Measurements from ENCODE around the gene C17orf58. TPM values are rescaled to one million over a fixed set of nuclear protein-coding genes. Genes with fewer than 3 reads are reported as not detected.

C17orf58 gene
- polyA plus RNA-seq, 3 donors: 2.9 to 6.7 (median 4.0) TPM

- peaks cover 0 to 5% (median 4%) of the 10 kb centered on the region in 3 donors for H3K27me3 Mint-ChIP-seq (ENCODE audit: low read depth in 3 of 3)
- no peak overlapping the region for H3K4me3 Mint-ChIP-seq
- H3K9me3 ChIP-seq (replicated peaks in 1 of 2; ENCODE audit: control insufficient read depth in 1 of 2, insufficient read depth in 1 of 2, low read length in 2 of 2): no peaks in the 10 kb centered on the region
- H3K4me1 Mint-ChIP-seq: peaks cover 14% of the 10 kb centered on the region
- no peak overlapping the region for H2AFZ ChIP-seq (ENCODE audit: insufficient read depth, low read depth, low read length, poor library complexity, severe bottlenecking)
- H3K36me3 Mint-ChIP-seq: no peaks in the 10 kb centered on the region
- no peak overlapping the region for H3K4me3 ChIP-seq (replicated peaks in 1 of 3; ENCODE audit: low read depth in 2 of 3, low read length in 3 of 3)
- H3K27ac ChIP-seq (ENCODE audit: low read depth in 1 of 2, low read length in 2 of 2): no peak overlapping the region
- H3K4me1 ChIP-seq (ENCODE audit: control insufficient read depth in 1 of 2, insufficient read depth in 2 of 2, low read length in 2 of 2): peaks cover 10 to 11% of the 10 kb centered on the region in 2 donors
- no peaks in the 10 kb centered on the region for H3K36me3 ChIP-seq (replicated peaks in 1 of 2; ENCODE audit: control insufficient read depth in 1 of 2, insufficient read depth in 2 of 2, low read length in 2 of 2)
- H4K20me1 ChIP-seq (ENCODE audit: insufficient read depth, low read length): no peaks in the 10 kb centered on the region
- no peak for DNase-seq
- H3K27ac Mint-ChIP-seq: no peak overlapping the region
- no peaks in the 10 kb centered on the region for H3K27me3 ChIP-seq (ENCODE audit: control insufficient read depth in 2 of 2, insufficient read depth in 2 of 2, low read length in 2 of 2)
- H3K79me2 ChIP-seq (ENCODE audit: insufficient read depth, low read length): no peaks in the 10 kb centered on the region
- H3K4me2 ChIP-seq (replicated peaks; ENCODE audit: extremely low read depth, low read length, poor library complexity, severe bottlenecking): no peak overlapping the region
- no CpG with 5 or more reads among the region's 2 CpGs for WGBS (ENCODE audit: insufficient coverage)
- H3K9me3 Mint-ChIP-seq: peaks cover 0 to 3% (median 0%) of the 10 kb centered on the region in 7 donors
- H3K9ac ChIP-seq (ENCODE audit: insufficient read depth, low read length, poor library complexity, severe bottlenecking): no peak overlapping the region
- TF ChIP-seq CTCF (IDR thresholded peaks at IDR 0.05): no peak
- intact Hi-C loops (cut with micrococcal nuclease): no loop called here
Measured at GRCh38 chr17:68016838-68017237, 20.6 kb upstream of the C17orf58 start.

GRCh38 chr17:68015081-68015723, 18.9 kb upstream of the C17orf58 start:
- no peaks in the 10 kb centered on the region for H3K36me3 ChIP-seq (replicated peaks in 1 of 2; ENCODE audit: control insufficient read depth in 1 of 2, insufficient read depth in 2 of 2, low read length in 2 of 2)
- H3K4me3 ChIP-seq (replicated peaks in 1 of 3; ENCODE audit: low read depth in 2 of 3, low read length in 3 of 3): no peak overlapping the region
- intact Hi-C loops (cut with micrococcal nuclease): no loop called here
- no peak overlapping the region for H3K9ac ChIP-seq (ENCODE audit: insufficient read depth, low read length, poor library complexity, severe bottlenecking)
- H3K27ac ChIP-seq (ENCODE audit: low read depth in 1 of 2, low read length in 2 of 2): no peak overlapping the region
- H3K36me3 Mint-ChIP-seq: no peaks in the 10 kb centered on the region
- WGBS (ENCODE audit: insufficient coverage): 96% methylated on average over 10 of the region's 11 CpGs
- no peak overlapping the region for H3K4me3 Mint-ChIP-seq
- peaks cover 0 to 7% (median 6%) of the 10 kb centered on the region in 3 donors for H3K27me3 Mint-ChIP-seq (ENCODE audit: low read depth in 3 of 3)
- H3K4me1 Mint-ChIP-seq: peaks cover 13% of the 10 kb centered on the region
- no peaks in the 10 kb centered on the region for H3K27me3 ChIP-seq (ENCODE audit: control insufficient read depth in 2 of 2, insufficient read depth in 2 of 2, low read length in 2 of 2)
- H3K4me2 ChIP-seq (replicated peaks; ENCODE audit: extremely low read depth, low read length, poor library complexity, severe bottlenecking): no peak overlapping the region
- peaks cover 5 to 9% of the 10 kb centered on the region in 2 donors for H3K4me1 ChIP-seq (ENCODE audit: control insufficient read depth in 1 of 2, insufficient read depth in 2 of 2, low read length in 2 of 2)
- no peak overlapping the region for H2AFZ ChIP-seq (ENCODE audit: insufficient read depth, low read depth, low read length, poor library complexity, severe bottlenecking)
- H3K79me2 ChIP-seq (ENCODE audit: insufficient read depth, low read length): no peaks in the 10 kb centered on the region
- TF ChIP-seq CTCF (IDR thresholded peaks at IDR 0.05): no peak
- no peak for DNase-seq
- H3K27ac Mint-ChIP-seq: no peak overlapping the region
- H3K9me3 Mint-ChIP-seq: peaks cover 0 to 3% (median 0%) of the 10 kb centered on the region in 7 donors
- no peaks in the 10 kb centered on the region for H3K9me3 ChIP-seq (replicated peaks in 1 of 2; ENCODE audit: control insufficient read depth in 1 of 2, insufficient read depth in 1 of 2, low read length in 2 of 2)
- H4K20me1 ChIP-seq (ENCODE audit: insufficient read depth, low read length): no peaks in the 10 kb centered on the region

Data from CD14-positive monocyte (primary cell).